Adrenal gland (tissue), 12 donors: ENCODE measurements around the gene DMBX1. TPM values are rescaled to one million over a fixed set of nuclear protein-coding genes. Genes with fewer than 3 reads are reported as not detected.

ENCODE experiments used
- DNase-seq, 7 donors: peaks; one replicate each; pipeline ENCODE4 v3.0.0-alpha.2; 2019 to 2020
- H3K27ac ChIP-seq, 5 donors: fragments of 200-600 bp; sonication (generic) in 4 of 5; 1 replicate in 3 of 5; 2 replicates in 2 of 5; pipeline versions ENCODE4 v1.5.1 to v1.8.0; 2016 to 2020; ENCODE audit warnings: mild to moderate bottlenecking in 1 of 5
- H3K27me3 ChIP-seq: fragments of 200-600 bp; 2 replicates; pipeline ENCODE4 v1.8.0; 2021
- H3K36me3 ChIP-seq, 2 donors: fragments of 200-600 bp; replicated peaks in 1 of 2; 1 replicate in 1 of 2; 2 replicates in 1 of 2; pipeline versions ENCODE4 v1.5.1 to v1.8.0; 2018 to 2022
- H3K4me1 ChIP-seq, 2 donors: fragments of 200-600 bp; replicated peaks in 1 of 2; 1 replicate in 1 of 2; 2 replicates in 1 of 2; pipeline versions ENCODE4 v1.5.1 to v1.8.0; 2018 to 2021
- H3K4me3 ChIP-seq, 4 donors: fragments of 200-600 bp; sonication (generic) in 3 of 4; one replicate each; pipeline ENCODE4 v1.5.1; 2016 to 2018
- H3K9me3 ChIP-seq, 3 donors: fragments of 200-600 bp; sonication (generic) in 1 of 3; replicated peaks in 1 of 3; 1 replicate in 2 of 3; 2 replicates in 1 of 3; pipeline versions ENCODE4 v1.5.1 to v1.8.0; 2016 to 2021
- POLR2A ChIP-seq, 2 donors: fragments of 450-650 bp; IDR thresholded peaks; one replicate each; pipeline ENCODE4 v1.6.1; 2017; ENCODE audit warnings: antibody characterized with exemption in 2 of 2, mild to moderate bottlenecking in 2 of 2, moderate library complexity in 1 of 2
- WGBS, 4 donors: extraction: QIAGEN DNeasy Blood & Tissue Kit in 2 of 4; methylation state at CpG; one replicate each; pipeline versions ENCODE4 v1.1.5 to v1.1.7; 2013 to 2017; 5-methylcytosine and 5-hydroxymethylcytosine counted together
- intact Hi-C, 2 donors: fragments of 100-400 bp; cut with DNase I; formaldehyde crosslinking; loops; one replicate each; pipeline versions ENCODE4 v1.14.1 to v1.15.0; 2022 to 2023
- polyA plus RNA-seq, 3 donors: library from polyadenylated mRNA; stranded (reverse); fragments of 200-250 nt in 2 of 3; fragments of 350-450 nt in 1 of 3; fragmentation: Illumina TruSeq in 1 of 3; extraction: RNeasy Lipid Tissue Mini Kit (QIAGEN cat#74804) in 1 of 3; gene quantifications; one replicate each; pipeline ENCODE4 v1.2.3, GENCODE V29; 2013 to 2014
- total RNA-seq, 9 donors: library from RNA; depleted of rRNA in 4 of 9; stranded (reverse); fragments of >200 nt in 4 of 9; fragments of 120-200 nt in 1 of 9; fragmentation: NEBNext Ultra II Directional in 1 of 9; extraction: Animal tissue kit (Norgen Biotek cat#: 25700) in 1 of 9; gene quantifications; one replicate each; pipeline versions ENCODE4 v1.1.0 to v1.2.4, GENCODE V29; 2013 to 2023
- TF ChIP-seq, protein P1 (sequence below), 6 experiments: fragments of 450-650 bp in 4 of 6; fragments of 200-600 bp in 2 of 6; sonication (generic) in 1 of 6; IDR thresholded peaks; 1 replicate in 5 of 6; 2 replicates in 1 of 6; pipeline versions ENCODE4 v1.5.1 to v1.8.0; 2016 to 2021; ENCODE audit warnings: antibody characterized with exemption in 6 of 6, mild to moderate bottlenecking in 2 of 6, moderate library complexity in 1 of 6
- donor health status: healthy with polysubstance abuse.
- donor health status: Bipolar disorder and iron deficiency.
- donor health status: DM: yes; HTN: yes; CAD: no.
- donor health status: DM: no; HTN: no; CAD: no.
- donor health status: DM: no; HTN: no; CAD: no.
- donor health status: DM: yes; HTN: yes; CAD: no.

The DMBX1 gene
- total and polyA plus RNA-seq, 12 donors, result 0.07 to 0.16 (median 0.14) TPM; not detected in 9

DNA sequence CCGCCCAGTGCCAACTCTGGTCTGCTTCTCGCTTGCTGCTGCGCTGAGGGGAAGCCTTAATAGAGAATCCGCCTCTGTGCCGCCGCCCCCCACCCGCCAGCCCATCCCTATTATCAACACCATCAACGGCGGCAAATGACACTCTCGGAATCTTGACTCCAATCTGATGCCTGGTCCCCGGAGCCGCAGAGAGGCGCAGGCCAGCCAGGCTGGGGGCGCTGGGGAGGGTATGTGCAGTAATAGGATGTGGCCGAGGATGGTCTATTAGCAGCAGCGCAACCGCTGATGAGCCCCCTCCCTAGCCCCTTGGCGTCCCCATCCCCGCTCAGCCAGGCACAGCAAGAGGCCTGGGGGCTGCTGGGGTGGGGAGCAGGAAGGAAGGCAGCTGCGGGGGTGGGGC, 15.1 kb upstream of the DMBX1 start:
- Histone ChIP-seq H3K36me3 (no peaks in the 10 kb centered on the region), H3K27ac (no peak overlapping the region), H3K4me1 (no peaks in the 10 kb centered on the region), H3K9me3 (no peaks in the 10 kb centered on the region), H3K27me3 (no peaks in the 10 kb centered on the region), H3K4me3 (no peak overlapping the region)
- 49 to 69% (median 56%) methylated on average over 12 to 20 of the region's 20 CpGs for WGBS, 4 donors
- intact Hi-C loops, result no loop called here
- TF ChIP-seq, protein P1, sequence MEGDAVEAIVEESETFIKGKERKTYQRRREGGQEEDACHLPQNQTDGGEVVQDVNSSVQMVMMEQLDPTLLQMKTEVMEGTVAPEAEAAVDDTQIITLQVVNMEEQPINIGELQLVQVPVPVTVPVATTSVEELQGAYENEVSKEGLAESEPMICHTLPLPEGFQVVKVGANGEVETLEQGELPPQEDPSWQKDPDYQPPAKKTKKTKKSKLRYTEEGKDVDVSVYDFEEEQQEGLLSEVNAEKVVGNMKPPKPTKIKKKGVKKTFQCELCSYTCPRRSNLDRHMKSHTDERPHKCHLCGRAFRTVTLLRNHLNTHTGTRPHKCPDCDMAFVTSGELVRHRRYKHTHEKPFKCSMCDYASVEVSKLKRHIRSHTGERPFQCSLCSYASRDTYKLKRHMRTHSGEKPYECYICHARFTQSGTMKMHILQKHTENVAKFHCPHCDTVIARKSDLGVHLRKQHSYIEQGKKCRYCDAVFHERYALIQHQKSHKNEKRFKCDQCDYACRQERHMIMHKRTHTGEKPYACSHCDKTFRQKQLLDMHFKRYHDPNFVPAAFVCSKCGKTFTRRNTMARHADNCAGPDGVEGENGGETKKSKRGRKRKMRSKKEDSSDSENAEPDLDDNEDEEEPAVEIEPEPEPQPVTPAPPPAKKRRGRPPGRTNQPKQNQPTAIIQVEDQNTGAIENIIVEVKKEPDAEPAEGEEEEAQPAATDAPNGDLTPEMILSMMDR (IDR thresholded peaks at IDR 0.05), result no peak
- no peak for TF ChIP-seq POLR2A (IDR thresholded peaks at IDR 0.05)
- no peak for DNase-seq

DNA sequence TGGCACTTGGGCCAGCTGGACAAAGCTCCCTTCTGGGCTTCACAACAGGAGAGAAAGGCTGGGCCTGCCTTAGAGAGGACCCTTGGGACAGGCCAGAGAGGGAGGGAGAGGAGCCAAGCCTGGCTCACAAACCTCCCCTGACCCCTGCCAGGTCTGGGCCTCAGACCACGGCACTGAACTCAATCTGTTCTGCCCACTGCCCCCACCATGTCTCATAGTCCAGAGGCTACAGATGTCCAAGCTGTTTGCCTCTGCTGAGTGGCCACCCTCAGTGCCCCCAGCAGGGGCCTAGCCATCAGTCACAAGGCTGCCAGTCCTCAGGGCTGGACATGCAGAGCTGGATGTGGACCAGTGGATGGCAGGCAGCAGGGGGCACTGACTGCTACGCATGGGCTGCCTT, 13.0 kb upstream of the DMBX1 start:
- Histone ChIP-seq H3K4me1 (no peaks in the 10 kb centered on the region), H3K9me3 (no peaks in the 10 kb centered on the region), H3K4me3 (no peak overlapping the region), H3K36me3 (no peaks in the 10 kb centered on the region), H3K27me3 (no peaks in the 10 kb centered on the region), H3K27ac (no peak overlapping the region)
- TF ChIP-seq, protein P1 (IDR thresholded peaks at IDR 0.05), result no peak
- no peak for TF ChIP-seq POLR2A (IDR thresholded peaks at IDR 0.05)
- WGBS, 4 donors, result 73 to 95% (median 92%) methylated on average over 2 of the region's 2 CpGs; no CpG with 5 or more reads in 1 of the 4 donors
- no peak for DNase-seq
- intact Hi-C loops, result loop anchor here in 1 of 2 donors (2.0 kb wide), 2 partner anchors 52 to 70 kb away; no protein-coding TSS in a partner anchor

DNA sequence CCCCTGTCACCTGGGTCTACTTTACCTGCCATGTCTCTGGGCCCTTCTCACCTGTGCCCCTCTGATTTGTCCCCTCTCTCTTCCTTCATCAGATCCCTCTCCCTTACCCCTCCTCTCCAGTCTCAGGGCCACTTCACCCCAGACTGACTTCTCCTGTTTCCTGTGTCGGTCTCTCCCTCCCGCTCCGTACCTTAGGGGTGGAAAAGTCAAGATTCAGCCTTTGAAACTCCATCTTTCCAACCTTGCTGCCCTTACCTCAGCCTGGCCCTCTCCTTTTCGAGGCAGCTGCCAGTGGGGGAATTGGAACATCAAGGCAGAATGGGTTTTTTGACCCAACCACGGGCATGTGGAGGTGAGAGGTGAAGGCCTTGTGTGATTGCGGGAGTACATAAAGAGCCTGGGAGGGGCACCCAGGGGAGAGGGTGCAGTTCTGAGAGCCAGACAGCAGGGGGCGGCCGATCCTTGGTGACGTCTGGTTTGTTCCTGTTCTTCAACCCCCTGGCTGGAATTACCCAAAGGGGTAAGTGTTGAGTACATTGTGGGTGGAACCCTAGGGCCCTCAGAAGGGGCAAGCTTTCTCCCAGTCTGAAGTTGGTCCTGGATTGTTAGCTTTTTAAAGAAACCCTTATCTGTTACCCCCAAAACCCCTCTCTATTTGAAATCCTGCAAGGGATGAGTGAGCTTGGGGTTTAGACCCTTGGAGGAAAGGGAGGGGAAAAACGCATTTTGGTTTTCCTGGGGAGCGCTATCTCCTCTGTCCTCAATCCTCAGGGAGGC, 12.3 kb upstream of the DMBX1 start:
- TF ChIP-seq, protein P1 (IDR thresholded peaks at IDR 0.05), result peak; percentile 82 to 91 (median 88)
- no peak for TF ChIP-seq POLR2A (IDR thresholded peaks at IDR 0.05)
- DNase-seq, result peak; percentile 63 to 91 (median 79)
- Histone ChIP-seq H3K9me3 (no peaks in the 10 kb centered on the region), H3K27me3 (no peaks in the 10 kb centered on the region), H3K36me3 (no peaks in the 10 kb centered on the region), H3K4me1 (no peaks in the 10 kb centered on the region), H3K27ac (no peak overlapping the region), H3K4me3 (no peak overlapping the region)
- WGBS, 4 donors, result 21 to 33% (median 26%) methylated on average over 11 of the region's 11 CpGs
- intact Hi-C loops, result loop anchor here in 1 of 2 donors (2.0 kb wide), 2 partner anchors 51 to 71 kb away; no protein-coding TSS in a partner anchor

DNA sequence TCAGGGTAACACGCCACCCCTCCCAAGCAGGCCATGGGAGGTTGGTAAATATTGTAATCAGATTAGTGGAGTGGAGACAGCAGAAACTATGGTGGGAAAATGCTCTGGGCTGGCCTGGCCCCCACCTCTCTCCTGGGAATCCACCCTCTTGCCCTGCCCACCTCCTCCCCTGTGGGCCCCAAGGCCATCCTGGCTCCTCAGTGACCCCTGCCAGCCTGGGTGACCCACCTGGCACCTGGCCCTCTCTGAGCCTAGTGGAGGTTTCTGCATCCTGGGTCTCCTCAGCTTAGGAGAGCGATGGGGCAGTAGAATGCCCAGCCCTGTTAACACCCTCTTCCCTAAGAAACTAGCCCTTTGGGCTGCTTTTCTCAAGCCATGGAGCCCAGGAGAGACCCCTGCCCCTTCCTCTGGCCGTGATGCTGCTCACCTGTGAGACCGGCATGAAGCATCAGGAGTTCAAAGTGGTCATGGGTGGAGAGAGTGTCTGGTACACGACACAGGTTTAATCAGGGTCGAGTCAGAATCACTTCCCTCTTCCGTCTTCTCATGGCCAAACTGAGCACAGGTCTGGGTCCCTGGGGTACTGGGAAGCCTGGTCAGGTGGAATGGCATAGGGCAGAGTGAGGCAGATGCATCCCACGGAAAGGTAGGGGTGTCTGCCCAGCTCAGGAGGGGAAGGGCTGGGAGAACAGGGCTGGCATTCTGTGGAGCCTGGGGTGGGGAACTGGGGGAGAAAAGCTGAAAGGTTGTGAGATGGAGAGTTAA, 10.7 kb upstream of the DMBX1 start:
- H3K4me1 ChIP-seq, result no peaks in the 10 kb centered on the region
- no peaks in the 10 kb centered on the region for H3K27me3 ChIP-seq
- DNase-seq, result no peak
- WGBS, 4 donors, result 63 to 79% (median 73%) methylated on average over 7 to 8 of the region's 8 CpGs
- H3K36me3 ChIP-seq, result no peaks in the 10 kb centered on the region
- no peaks in the 10 kb centered on the region for H3K9me3 ChIP-seq
- H3K27ac ChIP-seq, result no peak overlapping the region
- TF ChIP-seq, protein P1 (IDR thresholded peaks at IDR 0.05), result no peak
- no peak for TF ChIP-seq POLR2A (IDR thresholded peaks at IDR 0.05)
- H3K4me3 ChIP-seq, result no peak overlapping the region
- intact Hi-C loops, result loop anchor here in 1 of 2 donors (2.0 kb wide), 1 partner anchor 50 kb away; no protein-coding TSS in a partner anchor
